RWPE1 (cell line): ENCODE measurements around the gene TNXB.
"Not testable (repeated sequence)": the region's sequence is repeated elsewhere in the genome, so short reads cannot be mapped to it uniquely, and the experiment has no call there.

ENCODE experiments used
- CTCF ChIA-PET: fragments of 350-600 bp; sonication (Branson Sonifier 250); formaldehyde crosslinking; extraction: SDS; loops from one replicate; lab custom pipeline; 2021; lab: Yijun Ruan, JAX
- POLR2A ChIA-PET: fragments of 400-600 bp; formaldehyde crosslinking; extraction: SDS; loops from one replicate; lab custom pipeline; 2020; ENCODE audit warnings: antibody characterized with exemption; ENCODE audit not compliant: low non-redundant PET; lab: Yijun Ruan, JAX
- DNase-seq: peaks from one replicate; pipeline ENCODE4 v3.0.0; 2012; ENCODE audit warnings: low spot score
- H3K27ac ChIP-seq: fragments of 450-650 bp; 2 replicates; pipeline ENCODE4 v1.5.1; 2017
- CTCF ChIP-seq: fragments of 450-650 bp; conservative IDR thresholded peaks from 2 replicates; pipeline ENCODE4 v1.5.1; 2017; ENCODE audit warnings: low read depth, mild to moderate bottlenecking

TNXB gene

GRCh38 chr6:32069878-32070515, 39.1 kb downstream of the TNXB start:
- no peak for TF ChIP-seq CTCF
- DNase-seq, result no peak
- ChIA-PET CTCF (no interaction called here), POLR2A (no interaction called here)
- no peak overlapping the region for H3K27ac ChIP-seq

DNA sequence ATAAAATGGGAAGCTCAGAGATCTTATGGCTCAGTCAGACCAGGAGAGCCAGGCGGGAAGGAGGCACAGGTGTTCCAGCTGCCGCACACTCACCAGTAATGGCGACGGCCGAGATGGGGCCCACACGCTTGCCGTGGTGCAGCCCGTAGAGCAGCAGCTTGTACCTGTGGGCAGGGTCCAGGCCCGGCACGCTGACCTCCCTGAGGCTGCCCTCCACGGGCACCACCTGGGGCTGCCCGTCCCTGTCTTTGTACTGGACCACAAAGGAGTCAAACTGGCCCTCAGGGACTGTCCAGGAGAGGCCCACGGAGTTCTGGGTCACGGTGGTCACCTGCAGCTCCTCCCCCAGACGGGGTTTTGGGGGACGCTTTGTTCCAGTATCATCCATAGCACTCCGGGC, 39.7 kb downstream of the TNXB start:
- H3K27ac ChIP-seq, result no peak overlapping the region
- CTCF ChIA-PET, result no interaction called here
- POLR2A ChIA-PET, result no interaction called here
- no peak for DNase-seq
- TF ChIP-seq CTCF, result no peak

DNA sequence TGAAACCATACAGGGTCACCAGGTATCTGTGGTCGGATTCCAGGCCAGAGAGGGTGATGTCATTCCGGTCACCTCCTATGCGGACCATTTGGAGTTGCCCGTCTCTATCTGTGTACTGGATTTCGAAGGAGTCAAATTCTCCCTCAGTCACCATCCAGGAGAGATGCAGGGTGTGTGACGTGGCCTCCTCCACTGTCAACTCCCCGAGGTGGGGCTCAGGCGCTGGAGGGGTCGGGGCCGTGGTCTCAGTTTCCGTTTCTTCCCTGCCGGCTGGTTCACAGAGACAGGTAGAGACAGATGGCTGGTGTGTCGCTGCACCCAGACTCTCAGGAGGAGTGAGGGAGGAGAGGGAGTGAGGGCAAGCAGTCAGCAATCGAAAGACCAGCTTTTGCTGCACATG, 40.3 kb downstream of the TNXB start:
- POLR2A ChIA-PET, result no interaction called here
- no peak overlapping the region for H3K27ac ChIP-seq
- no peak for TF ChIP-seq CTCF
- DNase-seq, result no peak
- CTCF ChIA-PET, result no interaction called here

DNA sequence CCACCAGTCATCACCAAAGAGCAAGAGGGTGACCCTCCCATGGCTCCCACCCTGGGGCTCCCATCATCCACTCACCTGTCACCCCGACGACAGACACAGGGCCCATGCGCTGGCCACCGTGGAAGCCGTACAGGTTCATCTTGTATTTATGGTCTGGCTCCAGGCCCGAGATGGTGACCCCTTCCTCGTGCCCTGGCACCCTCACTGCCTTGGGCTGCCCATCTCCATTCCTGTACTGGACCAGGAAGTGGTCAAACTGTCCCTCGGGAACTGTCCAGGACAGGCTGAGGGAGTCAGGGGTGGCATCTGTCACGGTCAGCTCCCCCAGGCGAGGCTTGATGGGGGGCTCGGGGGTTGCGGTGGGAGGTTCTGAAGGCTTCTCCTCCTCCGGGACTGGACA, 40.8 kb downstream of the TNXB start:
- CTCF ChIA-PET, DNase-seq, H3K27ac ChIP-seq, POLR2A ChIA-PET: not testable (repeated sequence)

GRCh38 chr6:32067521-32067920, 41.6 kb downstream of the TNXB start:
- H3K27ac ChIP-seq, POLR2A ChIA-PET, DNase-seq: not testable (repeated sequence)
- CTCF ChIA-PET, result interaction anchor here (0.6 kb wide), 1 partner anchor 86 kb away, joined by 4 read pairs; the partner anchor contains the start of gene PPT2

- CTCF ChIA-PET, result interaction anchor here (0.7 kb wide), 1 partner anchor 23 kb away, joined by 3 read pairs; no protein-coding TSS in a partner anchor
- no peak overlapping the region for H3K27ac ChIP-seq
- TF ChIP-seq CTCF, result no peak
- no peak for DNase-seq
- POLR2A ChIA-PET, result no interaction called here
Measured at GRCh38 chr6:32064706-32065105, 44.4 kb downstream of the TNXB start.

DNA sequence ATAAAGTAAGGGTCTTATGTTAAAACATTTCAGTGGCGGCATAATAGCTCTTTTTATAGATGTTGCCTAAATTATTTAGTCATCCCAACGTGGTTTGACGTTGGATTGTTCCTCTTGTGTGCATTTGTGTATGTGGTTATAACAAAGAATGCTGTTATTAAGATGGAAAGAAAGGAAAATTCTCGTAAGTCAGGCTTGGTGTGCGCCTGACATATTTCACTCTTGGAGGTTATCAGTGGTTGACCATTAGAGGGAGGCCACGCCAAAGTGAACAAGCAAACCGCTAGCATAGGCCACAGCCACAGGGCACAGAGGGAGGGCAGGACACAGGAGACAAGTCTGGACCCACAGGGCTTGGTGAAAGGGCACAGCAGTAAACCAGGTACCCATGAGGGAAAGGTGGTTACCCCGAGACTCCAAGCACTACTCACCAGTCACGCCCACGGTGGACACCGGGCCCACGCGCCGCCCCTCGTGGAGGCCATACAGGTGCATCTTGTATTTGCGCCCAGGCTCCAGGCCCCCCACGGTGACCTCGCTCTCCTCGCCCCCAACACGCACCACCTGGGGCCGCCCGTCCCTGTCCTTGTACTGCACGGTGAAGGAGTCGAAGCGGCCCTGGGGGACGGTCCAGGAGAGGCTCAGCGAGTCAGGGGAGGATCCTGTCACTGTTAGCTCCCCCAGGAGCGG, 48.0 kb downstream of the TNXB start:
- DNase-seq, result no peak
- ChIA-PET CTCF (no interaction called here), POLR2A (no interaction called here)
- TF ChIP-seq CTCF, result no peak
- H3K27ac ChIP-seq, result no peak overlapping the region
